ENCODE results near the gene DIAPH3. TPM values are rescaled to one million over a fixed set of nuclear protein-coding genes. Genes with fewer than 3 reads are reported as not detected.

DIAPH3 gene
- total RNA-seq, 1 experiment from 2014 or later = 27.6 TPM

GRCh38 chr13:59728896-59729545, 434.7 kb downstream of the DIAPH3 start:
- ATAC-seq (no peak), DNase-seq (ENCODE audit: low spot score) (no peak)
- no peak for TF ChIP-seq ZNF219 (CRISPR knock-in tag; IDR thresholded peaks at IDR 0.05; ENCODE audit: borderline replicate concordance)
- no peak for TF ChIP-seq SOX15 (CRISPR knock-in tag; IDR thresholded peaks at IDR 0.05)
- no peak for TF ChIP-seq ZNF121 (CRISPR knock-in tag; IDR thresholded peaks at IDR 0.05)
- TF ChIP-seq, protein P1, sequence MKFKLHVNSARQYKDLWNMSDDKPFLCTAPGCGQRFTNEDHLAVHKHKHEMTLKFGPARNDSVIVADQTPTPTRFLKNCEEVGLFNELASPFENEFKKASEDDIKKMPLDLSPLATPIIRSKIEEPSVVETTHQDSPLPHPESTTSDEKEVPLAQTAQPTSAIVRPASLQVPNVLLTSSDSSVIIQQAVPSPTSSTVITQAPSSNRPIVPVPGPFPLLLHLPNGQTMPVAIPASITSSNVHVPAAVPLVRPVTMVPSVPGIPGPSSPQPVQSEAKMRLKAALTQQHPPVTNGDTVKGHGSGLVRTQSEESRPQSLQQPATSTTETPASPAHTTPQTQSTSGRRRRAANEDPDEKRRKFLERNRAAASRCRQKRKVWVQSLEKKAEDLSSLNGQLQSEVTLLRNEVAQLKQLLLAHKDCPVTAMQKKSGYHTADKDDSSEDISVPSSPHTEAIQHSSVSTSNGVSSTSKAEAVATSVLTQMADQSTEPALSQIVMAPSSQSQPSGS (CRISPR knock-in tag; IDR thresholded peaks at IDR 0.05; ENCODE audit: borderline replicate concordance, low read depth) = no peak
- TF ChIP-seq RELA (CRISPR knock-in tag; IDR thresholded peaks at IDR 0.05; ENCODE audit: borderline replicate concordance) = no peak
- no peak for TF ChIP-seq MYBL2 (CRISPR knock-in tag; IDR thresholded peaks at IDR 0.05)
- no peak for TF ChIP-seq KAT7 (CRISPR knock-in tag; IDR thresholded peaks at IDR 0.05; ENCODE audit: borderline replicate concordance)
- TF ChIP-seq, protein P2, sequence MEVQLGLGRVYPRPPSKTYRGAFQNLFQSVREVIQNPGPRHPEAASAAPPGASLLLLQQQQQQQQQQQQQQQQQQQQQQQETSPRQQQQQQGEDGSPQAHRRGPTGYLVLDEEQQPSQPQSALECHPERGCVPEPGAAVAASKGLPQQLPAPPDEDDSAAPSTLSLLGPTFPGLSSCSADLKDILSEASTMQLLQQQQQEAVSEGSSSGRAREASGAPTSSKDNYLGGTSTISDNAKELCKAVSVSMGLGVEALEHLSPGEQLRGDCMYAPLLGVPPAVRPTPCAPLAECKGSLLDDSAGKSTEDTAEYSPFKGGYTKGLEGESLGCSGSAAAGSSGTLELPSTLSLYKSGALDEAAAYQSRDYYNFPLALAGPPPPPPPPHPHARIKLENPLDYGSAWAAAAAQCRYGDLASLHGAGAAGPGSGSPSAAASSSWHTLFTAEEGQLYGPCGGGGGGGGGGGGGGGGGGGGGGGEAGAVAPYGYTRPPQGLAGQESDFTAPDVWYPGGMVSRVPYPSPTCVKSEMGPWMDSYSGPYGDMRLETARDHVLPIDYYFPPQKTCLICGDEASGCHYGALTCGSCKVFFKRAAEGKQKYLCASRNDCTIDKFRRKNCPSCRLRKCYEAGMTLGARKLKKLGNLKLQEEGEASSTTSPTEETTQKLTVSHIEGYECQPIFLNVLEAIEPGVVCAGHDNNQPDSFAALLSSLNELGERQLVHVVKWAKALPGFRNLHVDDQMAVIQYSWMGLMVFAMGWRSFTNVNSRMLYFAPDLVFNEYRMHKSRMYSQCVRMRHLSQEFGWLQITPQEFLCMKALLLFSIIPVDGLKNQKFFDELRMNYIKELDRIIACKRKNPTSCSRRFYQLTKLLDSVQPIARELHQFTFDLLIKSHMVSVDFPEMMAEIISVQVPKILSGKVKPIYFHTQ (CRISPR knock-in tag; IDR thresholded peaks at IDR 0.05) = no peak
- no peaks in the 10 kb centered on the region for H3K4me1 Mint-ChIP-seq
- ChIA-PET CTCF (no interaction called here), POLR2A (interaction anchor here (0.7 kb wide), 1 partner anchor 228 kb away, joined by 3 read pairs; no protein-coding TSS in a partner anchor)
- no peak overlapping the region for H3K4me3 Mint-ChIP-seq
- H3K36me3 Mint-ChIP-seq = no peaks in the 10 kb centered on the region
- no peaks in the 10 kb centered on the region for H3K9me3 Mint-ChIP-seq
- no peak overlapping the region for H3K27ac Mint-ChIP-seq
- no peaks in the 10 kb centered on the region for H3K27me3 Mint-ChIP-seq (ENCODE audit: low read depth)

GRCh38 chr13:59721926-59722910, 441.5 kb downstream of the DIAPH3 start:
- Mint-ChIP-seq H3K27ac (no peak overlapping the region), H3K27me3 (ENCODE audit: low read depth) (no peaks in the 10 kb centered on the region), H3K4me3 (no peak overlapping the region), H3K4me1 (peaks cover 4% of the 10 kb centered on the region), H3K9me3 (no peaks in the 10 kb centered on the region), H3K36me3 (no peaks in the 10 kb centered on the region)
- DNase-seq (ENCODE audit: low spot score) = no peak
- CTCF ChIA-PET = interaction anchor here (0.5 kb wide), 1 partner anchor 402 kb away, joined by 3 read pairs; no protein-coding TSS in a partner anchor
- ATAC-seq = peak; percentile 41; the same call in 1 of the 2 replicates
- TF ChIP-seq ZNF671 (CRISPR knock-in tag; IDR thresholded peaks at IDR 0.05) = no peak
- no peak for TF ChIP-seq IRF2 (CRISPR knock-in tag; IDR thresholded peaks at IDR 0.05; ENCODE audit: borderline replicate concordance, low read depth)
- TF ChIP-seq ZNF416 (CRISPR knock-in tag; IDR thresholded peaks at IDR 0.05) = no peak
- TF ChIP-seq SOX15 (CRISPR knock-in tag; IDR thresholded peaks at IDR 0.05) = no peak
- TF ChIP-seq, protein P3, sequence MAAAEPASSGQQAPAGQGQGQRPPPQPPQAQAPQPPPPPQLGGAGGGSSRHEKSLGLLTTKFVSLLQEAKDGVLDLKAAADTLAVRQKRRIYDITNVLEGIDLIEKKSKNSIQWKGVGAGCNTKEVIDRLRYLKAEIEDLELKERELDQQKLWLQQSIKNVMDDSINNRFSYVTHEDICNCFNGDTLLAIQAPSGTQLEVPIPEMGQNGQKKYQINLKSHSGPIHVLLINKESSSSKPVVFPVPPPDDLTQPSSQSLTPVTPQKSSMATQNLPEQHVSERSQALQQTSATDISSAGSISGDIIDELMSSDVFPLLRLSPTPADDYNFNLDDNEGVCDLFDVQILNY (CRISPR knock-in tag; IDR thresholded peaks at IDR 0.05) = no peak
- no peak for TF ChIP-seq SP1 (CRISPR knock-in tag; conservative IDR thresholded peaks at IDR 0.05)
- TF ChIP-seq ZNF532 (CRISPR knock-in tag; IDR thresholded peaks at IDR 0.05; ENCODE audit: borderline replicate concordance) = no peak
- TF ChIP-seq NFE2L1 (CRISPR knock-in tag; IDR thresholded peaks at IDR 0.05) = no peak
- TF ChIP-seq GRHL2 (CRISPR knock-in tag; IDR thresholded peaks at IDR 0.05; ENCODE audit: insufficient replicate concordance, severe bottlenecking) = no peak
- TF ChIP-seq ZNF219 (CRISPR knock-in tag; IDR thresholded peaks at IDR 0.05; ENCODE audit: borderline replicate concordance) = no peak
- TF ChIP-seq MLX (CRISPR knock-in tag; IDR thresholded peaks at IDR 0.05) = no peak
- no peak for TF ChIP-seq ZBTB21 (CRISPR knock-in tag; IDR thresholded peaks at IDR 0.05; ENCODE audit: borderline replicate concordance)
- no peak for TF ChIP-seq JUN (CRISPR knock-in tag; IDR thresholded peaks at IDR 0.05)
- TF ChIP-seq ELF4 (CRISPR knock-in tag; IDR thresholded peaks at IDR 0.05; ENCODE audit: low read depth) = no peak
- POLR2A ChIA-PET = no interaction called here

Measured in WTC11 (cell line).